ENCODE measurements around the gene FNDC3B.

GRCh38 chr3:172253200-172253599, 213.8 kb downstream of the FNDC3B start:
- no peak for TF ChIP-seq EZH2phosphoT487 (IDR thresholded peaks at IDR 0.05)
- no peak for TF ChIP-seq CTCF (IDR thresholded peaks at IDR 0.05)
- no peak for TF ChIP-seq EZH2 (IDR thresholded peaks at IDR 0.05)

Data from neural progenitor cell (in vitro differentiated cells).